GM12878 (cell line): Measurements from ENCODE around the gene ISG15. TPM values are rescaled to one million over a fixed set of nuclear protein-coding genes. Genes with fewer than 3 reads are reported as not detected.

Source experiments
- BCLAF1 ChIP-seq: fragments of 450-650 bp; IDR thresholded peaks from 2 replicates; pipeline ENCODE4 v1.6.1; 2017; ENCODE audit warnings: antibody characterized with exemption, mild to moderate bottlenecking, moderate library complexity
- CBFB ChIP-seq: IDR thresholded peaks from 2 replicates; pipeline ENCODE4 v1.6.1; 2016; ENCODE audit warnings: antibody characterized with exemption, low read depth
- CTCF ChIP-seq, 3 experiments: IDR thresholded peaks in 2 of 3; conservative IDR thresholded peaks in 1 of 3; 2 replicates each; pipeline ENCODE4 v1.5.1; 2011; ENCODE audit warnings: low read depth in 3 of 3, low read length in 3 of 3, mild to moderate bottlenecking in 3 of 3, control low read depth in 2 of 3, moderate library complexity in 2 of 3, inconsistent platforms in 1 of 3, mixed read lengths in 1 of 3; ENCODE audit not compliant: control insufficient read depth in 2 of 3, insufficient read depth in 1 of 3; ENCODE audit errors: extremely low read depth in 1 of 3
- EGR1 ChIP-seq, 2 experiments: IDR thresholded peaks; 1 replicate in 1 of 2; 2 replicates in 1 of 2; pipeline ENCODE4 v1.6.1; 2011 to 2012; ENCODE audit warnings: low read depth in 2 of 2, low read length in 2 of 2, borderline replicate concordance in 1 of 2, mild to moderate bottlenecking in 1 of 2, moderate library complexity in 1 of 2
- ESRRA ChIP-seq: IDR thresholded peaks from 2 replicates; pipeline ENCODE4 v1.6.1; 2012; ENCODE audit warnings: mild to moderate bottlenecking, low read length, improper control_type of control experiment
- HCFC1 ChIP-seq: fragments of 150-350 bp; IDR thresholded peaks from 2 replicates; pipeline ENCODE4 v1.6.1; 2014; ENCODE audit warnings: low read length
- LARP7 ChIP-seq: fragments of 450-650 bp; IDR thresholded peaks from 2 replicates; pipeline ENCODE4 v1.6.1; 2017; ENCODE audit warnings: mild to moderate bottlenecking
- NFYA ChIP-seq: IDR thresholded peaks from 2 replicates; pipeline ENCODE4 v1.6.1; 2011; ENCODE audit warnings: low read depth, mild to moderate bottlenecking, low read length, improper control_type of control experiment, borderline replicate concordance
- STAT1 ChIP-seq: fragments of 450-650 bp; conservative IDR thresholded peaks from 2 replicates; pipeline ENCODE4 v1.6.1; 2014; ENCODE audit warnings: antibody characterized with exemption, mild to moderate bottlenecking
- USF1 ChIP-seq: IDR thresholded peaks from 2 replicates; pipeline ENCODE4 v1.6.1; 2011; ENCODE audit warnings: borderline replicate concordance, low read depth, mild to moderate bottlenecking, moderate library complexity, mixed read lengths, low read length; ENCODE audit not compliant: insufficient read depth; ENCODE audit errors: extremely low read length
- polyA plus RNA-seq, 11 experiments: library from polyadenylated mRNA; depleted of rRNA in 4 of 11; unstranded in 6 of 11; stranded (reverse) in 5 of 11; fragments of >200 nt; fragmentation: Nextera tagmentation in 4 of 11; fragmentation: Illumina TruSeq in 1 of 11; extraction: Ambion mirVana in 4 of 11; extraction: Trizol in 1 of 11; gene quantifications; 1 replicate in 1 of 11; 2 replicates in 10 of 11; pipeline versions ENCODE4 v1.2.1 to v1.2.3, GENCODE V29; 2011 to 2016; ENCODE audit warnings: inconsistent platforms in 2 of 11, missing spikeins in 2 of 11, low read depth in 1 of 11
- total RNA-seq, 4 experiments: library from RNA; depleted of rRNA in 3 of 4; stranded (reverse); fragments of >200 nt in 3 of 4; fragmentation: Illumina TruSeq in 1 of 4; extraction: Trizol in 1 of 4; gene quantifications; 2 replicates each; pipeline versions ENCODE4 v1.2.1 to v1.2.3, GENCODE V29; 2013 to 2021

ISG15 gene
- total and polyA plus RNA-seq, 10 of the 15 experiments (the other 5 are each of a cell fraction or from before 2014, with no cell fraction given): 7.8 to 384 (median 274) TPM

GRCh38 chr1:972726-973458 lies 40.4 kb upstream of the ISG15 start (continued):
- TF ChIP-seq BCLAF1: no peak
- TF ChIP-seq HCFC1: no peak
- TF ChIP-seq CBFB: no peak
- no peak for TF ChIP-seq ESRRA
- TF ChIP-seq STAT1: no peak
- no peak for TF ChIP-seq LARP7
- TF ChIP-seq EGR1 (IDR thresholded peaks at IDR 0.05; ENCODE audit: borderline replicate concordance in 1 of 2, low read depth in 2 of 2, low read length in 2 of 2): no peak
- no peak for TF ChIP-seq CTCF (IDR thresholded peaks at IDR 0.05 in 2 of 3, conservative IDR thresholded peaks at IDR 0.05 in 1 of 3; ENCODE audit: control insufficient read depth in 2 of 3, extremely low read depth in 1 of 3, insufficient read depth in 1 of 3, low read depth in 3 of 3, low read length in 3 of 3)
- TF ChIP-seq NFYA: no peak
- no peak for TF ChIP-seq USF1
